Ovary (tissue), 3 donors: ENCODE data around the gene PCDHGA1.

Source experiments
- EP300 ChIP-seq: sonication (generic); formaldehyde crosslinking; IDR thresholded peaks from one replicate; pipeline ENCODE4 v1.6.1; 2017; ENCODE audit warnings: antibody characterized with exemption
- TF ChIP-seq, protein P1 (sequence below), 3 donors: fragments of 450-650 bp in 2 of 3; fragments of 200-600 bp in 1 of 3; IDR thresholded peaks; one replicate each; pipeline versions ENCODE4 v1.5.1 to v1.8.0; 2016 to 2022; ENCODE audit warnings: antibody characterized with exemption in 3 of 3, mild to moderate bottlenecking in 1 of 3
- donor health status: DM: no; HTN: no; CAD: no.

DNA sequence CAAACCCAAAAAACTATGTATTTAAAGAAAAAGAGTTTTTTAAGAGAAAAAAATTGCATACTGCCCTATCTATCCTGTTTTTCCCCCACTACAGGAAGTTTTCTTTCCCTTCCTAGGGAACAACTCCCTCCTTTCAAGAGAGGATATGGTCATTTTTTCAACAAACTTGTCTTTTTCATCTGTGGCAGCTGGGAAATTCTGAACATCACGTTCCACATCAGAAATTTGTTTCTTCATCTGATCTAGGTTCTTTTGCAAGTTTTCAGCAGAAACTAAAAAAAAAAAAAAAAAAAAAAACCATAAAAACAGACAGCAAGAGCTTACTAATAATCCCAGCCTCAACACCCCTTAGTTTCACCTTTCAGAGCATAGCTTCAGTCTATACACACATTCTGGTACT, 197.1 kb downstream of the PCDHGA1 start:
- TF ChIP-seq, protein P1, sequence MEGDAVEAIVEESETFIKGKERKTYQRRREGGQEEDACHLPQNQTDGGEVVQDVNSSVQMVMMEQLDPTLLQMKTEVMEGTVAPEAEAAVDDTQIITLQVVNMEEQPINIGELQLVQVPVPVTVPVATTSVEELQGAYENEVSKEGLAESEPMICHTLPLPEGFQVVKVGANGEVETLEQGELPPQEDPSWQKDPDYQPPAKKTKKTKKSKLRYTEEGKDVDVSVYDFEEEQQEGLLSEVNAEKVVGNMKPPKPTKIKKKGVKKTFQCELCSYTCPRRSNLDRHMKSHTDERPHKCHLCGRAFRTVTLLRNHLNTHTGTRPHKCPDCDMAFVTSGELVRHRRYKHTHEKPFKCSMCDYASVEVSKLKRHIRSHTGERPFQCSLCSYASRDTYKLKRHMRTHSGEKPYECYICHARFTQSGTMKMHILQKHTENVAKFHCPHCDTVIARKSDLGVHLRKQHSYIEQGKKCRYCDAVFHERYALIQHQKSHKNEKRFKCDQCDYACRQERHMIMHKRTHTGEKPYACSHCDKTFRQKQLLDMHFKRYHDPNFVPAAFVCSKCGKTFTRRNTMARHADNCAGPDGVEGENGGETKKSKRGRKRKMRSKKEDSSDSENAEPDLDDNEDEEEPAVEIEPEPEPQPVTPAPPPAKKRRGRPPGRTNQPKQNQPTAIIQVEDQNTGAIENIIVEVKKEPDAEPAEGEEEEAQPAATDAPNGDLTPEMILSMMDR (IDR thresholded peaks at IDR 0.05) = no peak
- no peak for TF ChIP-seq EP300
